ENCODE measurements around the gene C1QB. TPM values are rescaled to one million over a fixed set of nuclear protein-coding genes. Genes with fewer than 3 reads are reported as not detected.

C1QB gene
- total RNA-seq, 2 experiments from 2014 or later, result not detected

DNA sequence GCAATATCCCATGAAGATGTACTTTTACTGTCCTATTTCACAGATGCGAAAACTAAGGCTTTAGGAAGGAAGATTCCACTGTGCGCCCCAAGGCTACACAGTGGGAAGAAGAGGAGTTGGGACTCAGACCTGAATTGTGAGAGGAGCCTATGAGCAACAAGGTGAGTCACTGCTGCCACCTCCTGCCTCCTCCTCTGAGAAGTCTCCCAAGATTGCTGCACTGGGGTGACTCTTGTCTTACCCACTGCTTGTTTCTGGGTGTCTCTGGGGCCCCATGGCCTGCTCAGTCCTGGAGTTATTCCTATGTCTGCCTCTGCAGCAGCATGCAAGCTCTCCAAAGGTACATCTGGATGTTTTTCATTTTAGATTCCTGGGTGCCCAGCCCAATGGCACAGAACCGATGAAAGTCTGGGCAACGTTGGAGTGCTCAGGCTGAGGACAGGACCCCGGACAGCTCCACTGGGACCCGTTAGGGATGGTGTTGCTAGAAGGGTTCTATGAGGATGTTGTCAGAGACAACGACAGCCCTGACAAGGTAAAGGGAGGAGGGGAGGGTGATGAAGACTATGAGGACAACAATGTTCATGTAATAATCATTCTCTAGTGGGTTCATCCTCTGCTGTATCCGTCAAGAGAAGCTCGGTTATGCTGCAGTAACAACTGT, 27.6 kb upstream of the C1QB start:
- DNase-seq (no peak), ATAC-seq (no peak)
- ChIA-PET POLR2A (no interaction called here), CTCF (interaction anchor here (1.4 kb wide), 1 partner anchor 79 kb away, joined by 3 read pairs; no protein-coding TSS in a partner anchor)
- Mint-ChIP-seq H3K9me3 (no peaks in the 10 kb centered on the region), H3K4me3 (no peak overlapping the region), H3K36me3 (ENCODE audit: low read depth) (no peaks in the 10 kb centered on the region), H3K27ac (no peak overlapping the region), H3K4me1 (ENCODE audit: low read depth) (no peaks in the 10 kb centered on the region), H3K27me3 (peaks cover 29% of the 10 kb centered on the region)
- intact Hi-C loops (cut with micrococcal nuclease), result no loop called here
- TF ChIP-seq, protein P1, sequence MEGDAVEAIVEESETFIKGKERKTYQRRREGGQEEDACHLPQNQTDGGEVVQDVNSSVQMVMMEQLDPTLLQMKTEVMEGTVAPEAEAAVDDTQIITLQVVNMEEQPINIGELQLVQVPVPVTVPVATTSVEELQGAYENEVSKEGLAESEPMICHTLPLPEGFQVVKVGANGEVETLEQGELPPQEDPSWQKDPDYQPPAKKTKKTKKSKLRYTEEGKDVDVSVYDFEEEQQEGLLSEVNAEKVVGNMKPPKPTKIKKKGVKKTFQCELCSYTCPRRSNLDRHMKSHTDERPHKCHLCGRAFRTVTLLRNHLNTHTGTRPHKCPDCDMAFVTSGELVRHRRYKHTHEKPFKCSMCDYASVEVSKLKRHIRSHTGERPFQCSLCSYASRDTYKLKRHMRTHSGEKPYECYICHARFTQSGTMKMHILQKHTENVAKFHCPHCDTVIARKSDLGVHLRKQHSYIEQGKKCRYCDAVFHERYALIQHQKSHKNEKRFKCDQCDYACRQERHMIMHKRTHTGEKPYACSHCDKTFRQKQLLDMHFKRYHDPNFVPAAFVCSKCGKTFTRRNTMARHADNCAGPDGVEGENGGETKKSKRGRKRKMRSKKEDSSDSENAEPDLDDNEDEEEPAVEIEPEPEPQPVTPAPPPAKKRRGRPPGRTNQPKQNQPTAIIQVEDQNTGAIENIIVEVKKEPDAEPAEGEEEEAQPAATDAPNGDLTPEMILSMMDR (IDR thresholded peaks at IDR 0.05), result no peak

DNA sequence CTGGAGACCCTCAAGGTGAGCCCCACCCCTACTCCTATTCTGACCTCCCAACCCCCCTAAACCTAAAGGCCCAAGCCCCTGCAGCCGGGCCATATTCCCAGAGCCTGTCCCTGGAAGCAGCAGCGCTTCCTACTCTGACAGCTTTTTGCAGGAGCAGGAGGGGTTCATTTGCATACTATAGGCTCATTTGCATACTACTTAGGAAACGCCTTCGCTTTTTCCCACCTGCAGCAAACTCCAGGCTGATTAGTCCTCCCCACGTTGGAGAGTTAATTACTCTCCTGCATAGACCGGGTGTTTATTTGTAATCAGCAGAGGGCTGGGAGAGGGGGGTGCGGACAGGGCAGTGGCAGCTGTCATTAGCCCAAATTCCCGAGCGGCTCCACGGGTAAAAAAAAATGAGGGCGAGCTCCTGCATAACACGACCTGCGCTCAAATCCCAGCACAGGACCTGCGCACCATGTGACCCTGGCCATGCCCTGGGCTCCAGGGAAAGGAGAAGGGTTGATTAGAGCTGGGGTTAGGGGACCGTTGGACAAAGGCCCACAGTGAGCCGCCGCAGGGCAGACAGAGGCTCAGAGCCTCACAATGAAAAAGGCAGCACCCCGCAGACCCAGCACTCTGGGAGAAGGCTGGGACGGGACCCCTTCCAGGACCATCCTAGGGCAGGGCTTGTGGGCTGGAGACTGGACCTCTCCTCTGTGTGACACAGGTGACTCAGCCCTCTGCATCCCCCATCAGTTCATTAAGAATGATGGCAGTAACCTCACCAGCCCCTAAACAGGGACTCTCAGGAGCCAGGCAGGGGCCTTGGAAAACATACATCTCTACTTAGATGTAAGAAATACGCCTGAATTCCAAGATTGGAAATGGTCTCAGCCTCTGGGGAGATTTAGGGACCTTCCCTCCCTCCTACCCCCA, 26.5 kb upstream of the C1QB start:
- Mint-ChIP-seq H3K27ac (no peak overlapping the region), H3K4me3 (no peak overlapping the region), H3K4me1 (ENCODE audit: low read depth) (no peaks in the 10 kb centered on the region), H3K36me3 (ENCODE audit: low read depth) (no peaks in the 10 kb centered on the region), H3K9me3 (no peaks in the 10 kb centered on the region), H3K27me3 (peaks cover 31% of the 10 kb centered on the region)
- DNase-seq (no peak), ATAC-seq (no peak)
- TF ChIP-seq, protein P1 (IDR thresholded peaks at IDR 0.05), result no peak
- intact Hi-C loops (cut with micrococcal nuclease), result no loop called here
- POLR2A ChIA-PET, result no interaction called here
- CTCF ChIA-PET, result no interaction called here

DNA sequence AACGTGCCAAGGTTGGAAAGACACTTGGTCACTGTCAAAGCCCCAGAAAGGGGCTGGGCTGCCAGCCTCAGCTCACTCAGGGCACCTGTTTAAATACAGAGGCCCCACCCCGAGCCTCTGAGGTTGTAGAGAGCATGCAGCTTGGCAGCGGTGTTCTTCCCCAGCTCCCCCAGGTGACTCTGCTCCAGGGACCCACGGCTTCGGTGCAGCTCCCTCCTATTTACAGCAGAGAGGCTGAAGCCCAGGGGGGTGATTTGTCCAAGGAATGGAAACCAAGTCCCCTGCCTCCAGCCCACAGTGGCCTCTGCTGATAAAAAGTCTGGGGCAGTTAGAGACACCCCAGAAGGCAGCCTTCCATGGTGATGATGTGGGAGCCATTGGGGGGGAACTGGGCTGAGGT, 25.7 kb upstream of the C1QB start:
- H3K4me1 Mint-ChIP-seq (ENCODE audit: low read depth), result no peaks in the 10 kb centered on the region
- CTCF ChIA-PET, result no interaction called here
- H3K27me3 Mint-ChIP-seq, result peaks cover 35% of the 10 kb centered on the region
- intact Hi-C loops (cut with micrococcal nuclease), result no loop called here
- ATAC-seq (no peak), DNase-seq (no peak)
- no peaks in the 10 kb centered on the region for H3K9me3 Mint-ChIP-seq
- no peak overlapping the region for H3K27ac Mint-ChIP-seq
- no peak overlapping the region for H3K4me3 Mint-ChIP-seq
- H3K36me3 Mint-ChIP-seq (ENCODE audit: low read depth), result no peaks in the 10 kb centered on the region
- POLR2A ChIA-PET, result no interaction called here
- TF ChIP-seq, protein P1 (IDR thresholded peaks at IDR 0.05), result no peak

DNA sequence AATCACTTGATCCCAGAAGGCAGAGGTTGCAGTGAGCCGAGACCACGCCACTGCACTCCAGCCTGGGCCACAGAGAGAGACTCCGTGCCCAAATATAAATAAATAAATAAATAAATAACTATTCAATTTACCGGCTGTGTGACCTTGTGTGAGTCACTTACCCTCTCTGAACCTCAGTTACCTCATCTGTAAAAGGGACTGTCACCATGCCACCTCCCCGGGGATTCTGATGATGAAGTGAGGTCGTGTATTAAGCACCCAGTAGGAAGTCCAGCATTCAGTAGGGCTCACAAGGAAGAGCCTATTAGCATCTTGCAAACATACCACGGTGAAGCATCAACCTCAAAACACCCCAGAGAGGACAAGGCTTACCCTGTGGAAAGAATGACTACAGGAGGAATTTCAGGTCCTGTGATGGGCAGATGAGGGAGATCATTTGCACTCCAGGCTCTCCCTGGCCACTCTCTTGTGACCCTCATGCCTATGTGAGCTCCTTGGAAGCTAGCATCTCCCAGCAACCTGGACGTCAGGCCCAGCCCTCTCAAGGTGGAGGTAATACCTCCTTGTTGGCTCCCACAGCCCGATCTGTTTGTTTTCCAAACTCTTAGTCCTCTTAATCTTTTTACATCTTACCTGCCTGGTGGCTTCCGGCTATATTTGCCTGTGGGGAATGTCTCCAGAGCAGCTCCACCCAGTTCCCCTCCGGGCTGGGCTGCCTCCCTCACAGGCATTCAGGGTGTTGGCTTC, 24.2 kb upstream of the C1QB start:
- Mint-ChIP-seq H3K9me3 (no peaks in the 10 kb centered on the region), H3K36me3 (ENCODE audit: low read depth) (no peaks in the 10 kb centered on the region), H3K27me3 (peaks cover 33% of the 10 kb centered on the region), H3K27ac (no peak overlapping the region), H3K4me1 (ENCODE audit: low read depth) (no peaks in the 10 kb centered on the region), H3K4me3 (no peak overlapping the region)
- TF ChIP-seq, protein P1 (IDR thresholded peaks at IDR 0.05), result no peak
- DNase-seq (no peak), ATAC-seq (no peak)
- ChIA-PET POLR2A (no interaction called here), CTCF (no interaction called here)
- intact Hi-C loops (cut with micrococcal nuclease), result no loop called here

Data from activated CD8-positive, alpha-beta T cell treated with anti-CD3 and anti-CD28 coated beads for 36 hours (primary cell).